Measurements from ENCODE around the gene TEAD1. TPM values are rescaled to one million over a fixed set of nuclear protein-coding genes. Genes with fewer than 3 reads are reported as not detected.
A peak's percentile ranks its signal among the peaks of the same experiment; 100 is the strongest.

The TEAD1 gene
- total RNA-seq, 4 donors from 2014 or later = 46.1 to 175 (median 126) TPM

DNA sequence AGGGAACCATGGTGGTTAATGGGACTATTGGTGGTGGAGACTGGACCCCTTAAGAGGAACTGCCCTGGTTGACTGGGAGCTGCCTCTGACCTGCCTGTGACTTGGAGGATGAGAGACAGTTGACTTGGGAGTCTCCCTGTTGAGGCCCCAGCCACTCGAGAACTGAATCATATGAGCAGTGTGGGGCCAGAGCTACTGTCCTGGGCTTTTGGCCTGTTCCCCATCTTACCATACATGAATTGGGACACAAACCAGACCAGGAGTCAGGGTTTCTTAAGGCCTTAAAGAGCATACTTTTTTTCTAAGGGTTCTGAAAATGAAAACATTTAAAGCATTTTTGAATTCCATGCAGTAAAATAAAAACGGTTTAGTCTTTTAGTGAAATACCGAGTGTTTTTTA, 92.8 kb downstream of the TEAD1 start:
- DNase-seq = no peak
- Histone ChIP-seq H3K27ac (peak overlapping the region; percentile 78 to 87 (median 82)), H3K4me3 (no peak overlapping the region), H3K36me3 (peaks cover 0 to 11% of the 10 kb centered on the region in 2 donors), H3K27me3 (no peaks in the 10 kb centered on the region), H3K4me1 (peaks cover 79 to 97% of the 10 kb centered on the region in 2 donors), H3K9me3 (no peaks in the 10 kb centered on the region)
- no peak for ATAC-seq
- intact Hi-C loops (cut with DNase I; ENCODE audit: low total_unique reads) (loop anchor here (5.0 kb wide), 1 partner anchor 70 kb away; no protein-coding TSS in a partner anchor), in situ Hi-C loops (cut with MboI; ENCODE audit: low sequenced_read_pairs in 4 of 4) (no loop called here)
- TF ChIP-seq, protein P1, sequence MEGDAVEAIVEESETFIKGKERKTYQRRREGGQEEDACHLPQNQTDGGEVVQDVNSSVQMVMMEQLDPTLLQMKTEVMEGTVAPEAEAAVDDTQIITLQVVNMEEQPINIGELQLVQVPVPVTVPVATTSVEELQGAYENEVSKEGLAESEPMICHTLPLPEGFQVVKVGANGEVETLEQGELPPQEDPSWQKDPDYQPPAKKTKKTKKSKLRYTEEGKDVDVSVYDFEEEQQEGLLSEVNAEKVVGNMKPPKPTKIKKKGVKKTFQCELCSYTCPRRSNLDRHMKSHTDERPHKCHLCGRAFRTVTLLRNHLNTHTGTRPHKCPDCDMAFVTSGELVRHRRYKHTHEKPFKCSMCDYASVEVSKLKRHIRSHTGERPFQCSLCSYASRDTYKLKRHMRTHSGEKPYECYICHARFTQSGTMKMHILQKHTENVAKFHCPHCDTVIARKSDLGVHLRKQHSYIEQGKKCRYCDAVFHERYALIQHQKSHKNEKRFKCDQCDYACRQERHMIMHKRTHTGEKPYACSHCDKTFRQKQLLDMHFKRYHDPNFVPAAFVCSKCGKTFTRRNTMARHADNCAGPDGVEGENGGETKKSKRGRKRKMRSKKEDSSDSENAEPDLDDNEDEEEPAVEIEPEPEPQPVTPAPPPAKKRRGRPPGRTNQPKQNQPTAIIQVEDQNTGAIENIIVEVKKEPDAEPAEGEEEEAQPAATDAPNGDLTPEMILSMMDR (IDR thresholded peaks at IDR 0.05 in 4 of 5, conservative IDR thresholded peaks at IDR 0.05 in 1 of 5) = no peak
- TF ChIP-seq POLR2A (IDR thresholded peaks at IDR 0.05) = no peak

DNA sequence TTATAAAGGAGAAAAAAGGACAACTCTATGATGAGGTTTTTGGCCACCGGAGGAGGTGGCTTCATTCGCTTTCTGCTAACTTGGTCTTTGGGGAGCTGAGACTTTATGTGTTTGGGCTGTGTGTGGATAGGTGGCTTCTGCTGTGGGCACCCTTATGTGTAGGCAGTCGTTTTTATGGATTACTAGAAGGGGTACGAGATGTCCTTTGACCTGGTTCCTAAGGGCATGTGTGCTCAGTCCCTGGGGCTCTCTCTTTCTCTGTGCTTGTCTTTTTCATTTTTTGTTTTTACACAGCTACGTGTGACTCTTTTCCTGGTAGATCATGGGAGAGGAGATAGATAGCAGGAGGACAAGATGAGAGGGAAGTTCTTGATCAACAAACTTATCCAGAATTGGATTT, 93.4 kb downstream of the TEAD1 start:
- H3K4me3 ChIP-seq = no peak overlapping the region
- peaks cover 78 to 97% of the 10 kb centered on the region in 2 donors for H3K4me1 ChIP-seq
- no peaks in the 10 kb centered on the region for H3K27me3 ChIP-seq
- H3K36me3 ChIP-seq = peaks cover 0 to 11% of the 10 kb centered on the region in 2 donors
- DNase-seq = no peak
- H3K27ac ChIP-seq = peak overlapping the region; percentile 78 to 87 (median 82)
- no peaks in the 10 kb centered on the region for H3K9me3 ChIP-seq
- ATAC-seq = no peak
- in situ Hi-C loops (cut with MboI; ENCODE audit: low sequenced_read_pairs in 4 of 4) (no loop called here), intact Hi-C loops (cut with DNase I; ENCODE audit: low total_unique reads) (loop anchor here (5.0 kb wide), 1 partner anchor 70 kb away; no protein-coding TSS in a partner anchor)
- TF ChIP-seq, protein P1 (IDR thresholded peaks at IDR 0.05 in 4 of 5, conservative IDR thresholded peaks at IDR 0.05 in 1 of 5) = no peak
- TF ChIP-seq POLR2A (IDR thresholded peaks at IDR 0.05) = no peak

DNA sequence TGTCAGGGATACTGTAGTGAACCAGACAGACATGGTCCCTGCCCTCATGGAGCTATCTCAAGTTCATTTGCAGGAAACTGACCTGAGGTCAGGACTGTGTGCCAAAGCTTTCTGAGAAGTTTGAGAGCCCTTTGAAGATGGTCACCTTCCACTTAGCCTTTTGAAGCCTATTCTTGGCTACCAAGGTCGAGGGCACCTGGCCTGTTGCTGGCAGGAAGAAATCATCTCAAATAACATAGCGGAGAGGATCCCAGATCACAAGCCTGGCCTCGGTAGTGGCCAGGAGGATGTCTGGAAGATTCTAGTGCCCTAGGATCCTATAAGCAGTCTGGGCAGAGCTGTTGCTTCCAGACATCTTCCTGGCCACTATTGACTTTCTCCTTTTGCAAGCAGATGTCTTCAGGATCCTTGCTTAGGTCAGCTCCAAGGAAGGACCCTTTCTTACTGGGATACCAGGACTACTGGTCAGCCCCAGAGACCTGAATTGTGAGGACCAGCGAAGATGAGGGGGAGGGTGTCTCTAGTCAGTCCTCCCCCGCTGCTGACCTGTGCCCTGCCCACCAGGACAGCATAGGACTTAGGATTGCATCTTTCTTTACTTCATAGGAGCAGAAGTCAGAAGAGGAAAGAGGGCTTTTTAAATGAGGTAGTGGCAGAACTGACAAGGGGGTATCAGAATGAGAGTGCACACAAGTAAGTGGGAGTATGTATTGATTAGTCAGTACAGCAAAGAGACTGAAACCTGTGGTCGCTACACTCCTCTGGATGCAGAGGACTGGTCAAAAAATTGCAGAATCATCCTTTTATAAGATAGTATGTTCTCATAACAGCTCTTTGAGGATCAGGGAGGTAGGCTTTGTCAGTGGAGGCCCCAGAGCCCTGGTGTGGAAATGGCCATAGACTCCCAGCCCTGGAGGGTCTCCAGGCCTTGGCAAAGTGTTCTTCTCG, 94.8 kb downstream of the TEAD1 start:
- peaks cover 82 to 97% of the 10 kb centered on the region in 2 donors for H3K4me1 ChIP-seq
- peak; percentile 77 to 93 for DNase-seq
- H3K4me3 ChIP-seq = no peak overlapping the region
- H3K27ac ChIP-seq = peak overlapping the region; percentile 78 to 87 (median 82)
- intact Hi-C loops (cut with DNase I; ENCODE audit: low total_unique reads) = loop anchor here (5.0 kb wide), 1 partner anchor 72 kb away; no protein-coding TSS in a partner anchor
- no peaks in the 10 kb centered on the region for H3K27me3 ChIP-seq
- in situ Hi-C loops (cut with MboI; ENCODE audit: low sequenced_read_pairs in 4 of 4) = no loop called here
- peak; percentile 92 to 97 for ATAC-seq
- TF ChIP-seq POLR2A (IDR thresholded peaks at IDR 0.05) = peak in 1 of 2 donors; percentile 28
- TF ChIP-seq, protein P1 (IDR thresholded peaks at IDR 0.05 in 4 of 5, conservative IDR thresholded peaks at IDR 0.05 in 1 of 5) = no peak
- H3K36me3 ChIP-seq = peaks cover 0 to 11% of the 10 kb centered on the region in 2 donors
- no peaks in the 10 kb centered on the region for H3K9me3 ChIP-seq

DNA sequence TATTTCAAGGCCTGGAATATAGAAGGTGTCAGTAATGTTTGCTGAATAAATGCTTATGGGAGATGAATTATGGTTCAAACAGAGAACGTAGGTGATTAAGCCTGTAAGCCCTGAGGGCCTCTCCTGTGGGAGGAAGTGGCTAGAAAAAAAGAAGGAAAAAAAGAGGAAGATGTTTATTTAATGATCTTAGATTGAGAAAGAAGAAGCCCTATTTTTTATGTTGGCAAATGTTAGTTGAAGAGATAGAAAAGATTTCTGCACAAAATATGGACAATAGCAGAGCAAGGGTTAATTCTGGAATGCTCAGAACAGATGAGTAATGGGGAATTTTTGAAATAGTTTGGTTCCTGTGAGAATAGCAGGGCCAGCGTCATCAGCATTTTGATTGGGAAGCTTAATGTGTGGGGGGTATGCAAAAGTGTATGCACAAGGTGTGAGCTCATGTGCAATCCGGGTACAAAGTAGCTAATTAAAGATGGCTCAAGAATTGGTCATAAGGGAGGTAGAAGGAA, 95.7 kb downstream of the TEAD1 start:
- intact Hi-C loops (cut with DNase I; ENCODE audit: low total_unique reads) = loop anchor here (5.0 kb wide), 1 partner anchor 73 kb away; no protein-coding TSS in a partner anchor

More for the DNA sequence above, 95.7 kb downstream of the TEAD1 start:
- Histone ChIP-seq H3K4me3 (no peak overlapping the region), H3K36me3 (peaks cover 0 to 3% of the 10 kb centered on the region in 2 donors), H3K27ac (peak overlapping the region; percentile 78 to 87 (median 82)), H3K27me3 (no peaks in the 10 kb centered on the region), H3K4me1 (peaks cover 78 to 99% of the 10 kb centered on the region in 2 donors), H3K9me3 (no peaks in the 10 kb centered on the region)
- ATAC-seq = no peak
- TF ChIP-seq, protein P1 (IDR thresholded peaks at IDR 0.05 in 4 of 5, conservative IDR thresholded peaks at IDR 0.05 in 1 of 5) = no peak
- TF ChIP-seq POLR2A (IDR thresholded peaks at IDR 0.05) = no peak
- DNase-seq = no peak
- in situ Hi-C loops (cut with MboI; ENCODE audit: low sequenced_read_pairs in 4 of 4) = no loop called here

All from gastrocnemius medialis (tissue), 4 donors.